H7 (cell line): ENCODE data around the gene F11. TPM values are rescaled to one million over a fixed set of nuclear protein-coding genes. Genes with fewer than 3 reads are reported as not detected.

ENCODE experiments used
- DNase-seq: peaks from one replicate; pipeline ENCODE4 v3.0.0; 2012
- H3K27me3 ChIP-seq: 2 replicates; pipeline ENCODE4 v1.6.0; 2011; ENCODE audit warnings: mild to moderate bottlenecking, low read length; ENCODE audit not compliant: control insufficient read depth, insufficient read depth
- H3K36me3 ChIP-seq: replicated peaks from 2 replicates; pipeline ENCODE4 v1.5.1; 2011; ENCODE audit warnings: low read length; ENCODE audit not compliant: control insufficient read depth, insufficient read depth
- H3K4me3 ChIP-seq: 2 replicates; pipeline ENCODE4 v1.5.1; 2011; ENCODE audit warnings: low read depth, mild to moderate bottlenecking, control low read depth, low read length, moderate library complexity; ENCODE audit not compliant: insufficient read depth
- total RNA-seq: library from RNA; depleted of rRNA; stranded (reverse); fragments of >200 nt; shearing (Covaris generic); gene quantifications from 2 replicates; pipeline ENCODE4 v1.2.3, GENCODE V29; 2014; rRNA removed

F11 gene
- total RNA-seq = 0.28 and 0.30 TPM in 2 replicates

DNA sequence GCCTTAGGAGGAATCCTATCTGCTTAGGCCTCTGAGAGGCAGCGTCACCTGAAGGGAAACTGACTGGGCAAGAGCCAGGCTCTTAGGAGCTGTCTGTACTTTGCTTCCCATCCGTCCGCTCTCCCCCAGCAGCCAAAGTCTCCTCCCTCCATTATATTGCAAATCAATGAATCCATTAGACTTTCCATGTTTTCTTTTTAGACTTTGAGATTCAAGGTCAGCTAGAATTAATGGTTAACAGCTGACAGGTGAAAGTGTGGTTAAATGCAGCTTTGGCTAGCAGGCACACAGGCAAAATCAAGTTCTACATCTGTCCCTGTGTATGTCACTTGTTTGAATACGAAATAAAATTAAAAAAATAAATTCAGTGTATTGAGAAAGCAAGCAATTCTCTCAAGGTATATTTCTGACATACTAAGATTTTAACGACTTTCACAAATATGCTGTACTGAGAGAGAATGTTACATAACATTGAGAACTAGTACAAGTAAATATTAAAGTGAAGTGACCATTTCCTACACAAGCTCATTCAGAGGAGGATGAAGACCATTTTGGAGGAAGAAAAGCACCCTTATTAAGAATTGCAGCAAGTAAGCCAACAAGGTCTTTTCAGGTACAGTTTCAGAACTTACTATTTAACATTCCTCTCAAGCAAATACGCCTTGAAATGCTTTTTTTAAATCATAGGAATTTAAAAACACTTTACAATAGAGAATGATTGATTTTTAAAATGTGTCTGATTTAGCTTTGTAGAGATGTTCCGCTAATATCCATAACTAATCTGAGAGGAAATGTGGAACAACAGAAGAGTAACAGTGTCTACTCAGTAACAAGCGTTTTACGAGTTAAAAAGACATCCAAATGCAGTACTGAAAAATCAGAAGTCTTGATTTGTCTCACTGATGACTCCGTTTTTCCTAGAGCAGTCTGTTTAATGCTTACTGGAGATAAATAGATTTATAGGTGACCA is at the start of gene F11:
Gene F11 (plus strand): TSS at position 507 of the 970 bp plus-strand sequence. CDS start 948 bp downstream, outside the sequence.
- DNase-seq = peak; percentile 68
- Histone ChIP-seq H3K36me3 (no peaks in the 10 kb centered on the region), H3K4me3 (peak within 1 kb of the TSS; percentile 4), H3K27me3 (no peaks in the 10 kb centered on the region)

DNA sequence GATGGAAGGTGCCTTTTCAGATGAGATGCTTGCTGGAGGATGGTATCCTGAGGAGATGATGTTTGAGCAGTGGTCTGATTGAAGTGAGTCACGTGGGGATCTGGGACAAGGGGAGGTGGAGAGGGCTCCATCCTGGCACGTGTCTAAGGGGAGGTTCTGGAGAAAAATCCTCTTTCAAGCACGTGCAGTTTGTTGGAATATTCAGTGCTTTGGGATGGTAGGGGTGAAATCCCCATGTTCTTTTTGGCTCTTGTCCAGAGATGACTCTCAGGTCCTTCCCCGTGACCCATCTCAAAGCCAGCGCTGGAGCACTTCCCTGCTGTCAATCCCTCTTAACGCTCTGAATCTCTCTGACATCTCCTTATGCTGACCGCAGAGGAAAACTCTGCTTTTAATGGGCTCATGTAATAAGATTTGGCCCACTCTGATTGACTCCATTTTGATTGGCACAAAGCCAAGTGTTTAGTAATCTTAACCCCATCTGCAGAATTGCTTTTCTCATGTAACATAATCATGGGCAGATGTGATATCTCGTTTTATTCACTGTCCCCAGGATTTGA is 49.4 kb upstream of the F11 start:
- no peak for DNase-seq
- H3K4me3 ChIP-seq = no peak overlapping the region
- H3K36me3 ChIP-seq = no peaks in the 10 kb centered on the region
- no peaks in the 10 kb centered on the region for H3K27me3 ChIP-seq

DNA sequence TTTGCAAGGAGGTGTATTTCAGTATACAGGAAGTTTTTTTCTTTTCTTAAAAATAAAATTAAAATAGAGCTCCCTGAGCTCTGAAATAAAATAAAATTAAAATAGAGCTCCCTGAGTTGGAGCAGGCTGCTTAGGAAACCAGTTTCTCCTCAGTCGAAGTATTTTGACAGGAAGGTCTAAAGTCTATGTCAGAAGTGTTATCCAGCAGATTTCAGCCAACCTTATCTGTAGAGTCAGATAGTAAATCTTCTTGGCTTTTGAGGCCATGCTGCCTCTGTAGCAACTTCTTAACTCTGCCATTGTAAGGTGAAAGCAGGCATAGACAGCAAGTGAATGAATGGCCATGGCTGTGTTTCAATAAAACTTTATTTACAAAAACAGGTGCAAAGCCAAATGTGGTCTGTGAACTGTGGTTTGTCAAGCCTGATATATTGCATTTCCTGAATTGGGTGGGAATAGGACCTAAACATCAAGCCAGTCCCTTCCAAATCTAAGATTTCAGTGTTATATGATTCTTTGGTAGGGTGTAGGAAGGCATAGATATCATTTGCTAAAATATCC is 48.2 kb upstream of the F11 start:
- no peak for DNase-seq
- no peaks in the 10 kb centered on the region for H3K27me3 ChIP-seq
- H3K4me3 ChIP-seq = no peak overlapping the region
- no peaks in the 10 kb centered on the region for H3K36me3 ChIP-seq

DNA sequence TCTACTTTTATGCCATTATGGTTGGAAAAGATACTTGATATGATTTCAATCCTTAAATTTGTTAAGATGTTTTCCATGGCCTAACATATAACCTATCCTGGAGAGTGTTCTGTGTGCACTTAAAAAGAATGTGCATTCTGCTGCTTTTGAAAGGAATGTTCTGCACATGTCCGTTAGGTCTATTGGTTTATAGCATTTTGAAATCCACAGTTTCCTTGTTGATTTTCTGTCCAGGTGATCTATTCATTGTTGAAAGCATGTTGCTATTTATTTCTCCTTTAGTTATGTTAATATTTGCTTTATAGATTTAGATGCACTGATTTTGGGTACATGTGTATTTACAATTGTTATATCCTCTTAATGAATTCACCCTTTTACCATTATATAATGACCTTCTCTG is 44.4 kb upstream of the F11 start:
- no peak for DNase-seq
- Histone ChIP-seq H3K36me3 (no peaks in the 10 kb centered on the region; the same call in 1 of the 2 replicates), H3K4me3 (no peak overlapping the region), H3K27me3 (no peaks in the 10 kb centered on the region)

DNA sequence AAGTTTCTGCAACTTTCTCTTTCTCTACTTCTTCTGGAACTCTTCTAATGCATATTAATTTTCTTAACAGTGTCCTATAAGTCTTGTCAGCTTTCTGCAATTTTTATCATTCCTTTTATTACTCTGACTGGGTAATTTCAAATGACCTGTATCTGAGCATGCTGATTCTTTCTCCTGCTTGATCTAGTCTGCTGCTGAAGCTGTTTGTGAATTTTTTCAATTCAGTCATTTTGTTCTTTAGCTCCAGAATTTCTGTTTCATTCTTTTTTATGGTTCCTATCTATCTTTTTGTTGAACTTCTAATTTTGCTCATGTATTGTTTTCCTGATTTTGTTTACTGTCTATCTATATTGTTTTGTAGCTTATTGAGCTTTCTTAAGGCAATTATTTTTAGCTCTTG is 40.1 kb upstream of the F11 start:
- no peak overlapping the region for H3K4me3 ChIP-seq
- DNase-seq = no peak
- no peaks in the 10 kb centered on the region; the same call in 1 of the 2 replicates for H3K36me3 ChIP-seq
- no peaks in the 10 kb centered on the region for H3K27me3 ChIP-seq

DNA sequence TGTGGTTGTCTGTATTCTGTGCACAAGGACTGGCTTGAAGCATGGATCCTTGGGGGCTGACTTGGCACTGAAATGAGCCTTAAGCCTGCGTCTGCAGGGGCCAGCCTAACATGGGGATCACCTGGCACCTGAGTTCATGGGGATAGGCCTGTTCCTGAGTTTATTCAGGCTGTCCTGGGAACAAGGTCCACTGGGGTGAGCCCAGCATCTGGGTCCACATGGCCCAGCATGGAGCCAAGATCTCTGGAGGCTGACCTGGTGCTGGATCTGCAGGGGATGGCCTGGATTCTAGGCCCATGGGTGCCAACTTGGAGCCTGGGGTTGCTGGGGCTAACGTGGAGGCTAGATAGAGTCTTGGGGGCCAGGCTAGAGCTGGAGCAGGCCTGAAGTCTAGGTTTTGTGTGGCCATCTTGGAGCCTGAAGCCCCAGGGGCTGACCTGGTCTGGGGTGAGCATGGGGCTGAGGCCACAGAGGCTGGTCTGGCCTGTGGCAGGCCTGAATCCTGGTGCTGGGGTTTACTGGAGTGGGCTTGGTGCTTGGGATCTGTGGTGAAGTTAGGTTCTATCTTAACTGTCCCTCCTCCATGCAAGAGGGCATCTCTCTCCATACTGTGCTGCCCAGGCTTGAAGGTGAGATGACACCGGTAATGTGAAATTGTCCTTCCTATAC is 39.3 kb upstream of the F11 start:
- no peak overlapping the region for H3K4me3 ChIP-seq
- H3K27me3 ChIP-seq = no peaks in the 10 kb centered on the region
- no peak for DNase-seq
- no peaks in the 10 kb centered on the region; the same call in 1 of the 2 replicates for H3K36me3 ChIP-seq

DNA sequence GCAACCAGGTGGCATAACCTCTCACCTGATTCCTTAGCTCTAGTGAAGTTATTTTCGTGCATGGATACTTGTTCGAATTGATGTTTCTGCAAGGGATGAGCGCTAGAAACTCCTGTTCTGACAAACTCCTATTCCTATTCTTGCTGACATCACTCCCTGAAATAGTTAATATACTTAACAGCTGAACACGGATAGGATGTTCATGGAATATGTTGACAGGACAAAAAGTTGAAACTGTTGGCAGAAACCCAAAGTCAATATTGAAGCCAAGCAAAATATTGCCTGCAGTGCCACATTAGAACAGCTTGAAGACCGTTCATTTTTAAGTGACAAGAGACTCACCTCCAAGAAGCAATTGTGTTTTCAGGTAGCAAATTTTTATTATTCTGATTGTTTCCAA is 38.8 kb upstream of the F11 start, which contains the start of gene KLKB1:
Gene KLKB1 (plus strand): TSS at position 287 of the 400 bp plus-strand sequence. CDS start 689 bp downstream, outside the sequence.
- Histone ChIP-seq H3K36me3 (no peaks in the 10 kb centered on the region; the same call in 1 of the 2 replicates), H3K27me3 (no peaks in the 10 kb centered on the region), H3K4me3 (no peak within 1 kb of the TSS)
- no peak for DNase-seq

DNA sequence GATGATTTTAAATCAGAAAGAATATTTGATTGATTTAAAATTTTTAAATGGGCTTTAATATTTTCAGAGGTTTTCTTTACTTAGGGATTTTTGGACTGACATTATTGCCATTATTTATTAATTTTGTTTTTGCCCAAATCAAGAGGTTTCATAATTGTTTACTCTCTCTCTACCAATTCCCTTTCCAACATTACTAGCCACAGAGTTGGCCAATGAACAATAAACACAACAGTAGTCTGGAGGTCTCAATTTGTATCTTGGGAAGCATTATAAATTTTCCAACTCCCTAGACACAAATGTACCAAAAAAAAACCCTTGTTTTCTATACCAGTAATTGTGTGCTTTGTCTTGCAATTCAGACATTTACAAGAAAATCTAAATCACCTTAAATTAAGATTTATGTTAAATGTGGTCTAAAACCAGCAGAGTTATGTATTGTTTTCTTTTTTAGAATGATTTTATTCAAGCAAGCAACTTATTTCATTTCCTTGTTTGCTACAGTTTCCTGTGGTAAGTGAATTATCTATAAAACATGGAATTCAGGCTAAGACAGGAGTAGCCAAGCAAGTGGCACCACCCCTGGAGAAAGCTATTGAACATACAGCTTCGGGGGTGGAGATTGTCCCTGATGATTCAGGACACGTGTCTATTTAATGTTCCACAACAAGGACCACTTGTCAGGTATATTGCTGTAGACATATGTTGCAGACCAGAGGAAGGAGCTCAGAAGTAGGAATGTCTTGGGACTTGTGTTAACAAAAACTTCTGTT is 38.1 kb upstream of the F11 start:
- H3K36me3 ChIP-seq = no peaks in the 10 kb centered on the region; the same call in 1 of the 2 replicates
- DNase-seq = no peak
- no peak overlapping the region for H3K4me3 ChIP-seq
- no peaks in the 10 kb centered on the region for H3K27me3 ChIP-seq

DNA sequence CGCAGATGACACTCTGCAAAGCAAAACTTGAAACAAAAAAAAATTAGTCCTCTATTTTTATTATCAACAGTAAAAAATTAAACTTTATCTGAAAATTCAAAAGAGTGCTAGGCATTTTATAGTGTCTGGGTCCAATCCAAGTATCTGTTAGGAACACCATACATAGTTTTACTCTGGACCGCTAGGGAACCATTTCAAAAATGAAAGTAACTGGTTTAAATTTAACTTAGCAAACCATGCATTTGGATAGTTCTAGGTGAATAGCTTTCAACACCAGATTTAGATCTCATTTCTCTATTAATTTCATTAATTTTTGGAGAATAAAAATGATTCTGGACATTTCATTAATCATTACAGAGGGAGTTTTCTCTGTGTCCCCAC is 37.5 kb upstream of the F11 start:
- H3K36me3 ChIP-seq = no peaks in the 10 kb centered on the region; the same call in 1 of the 2 replicates
- H3K27me3 ChIP-seq = no peaks in the 10 kb centered on the region
- no peak for DNase-seq
- H3K4me3 ChIP-seq = no peak overlapping the region

DNA sequence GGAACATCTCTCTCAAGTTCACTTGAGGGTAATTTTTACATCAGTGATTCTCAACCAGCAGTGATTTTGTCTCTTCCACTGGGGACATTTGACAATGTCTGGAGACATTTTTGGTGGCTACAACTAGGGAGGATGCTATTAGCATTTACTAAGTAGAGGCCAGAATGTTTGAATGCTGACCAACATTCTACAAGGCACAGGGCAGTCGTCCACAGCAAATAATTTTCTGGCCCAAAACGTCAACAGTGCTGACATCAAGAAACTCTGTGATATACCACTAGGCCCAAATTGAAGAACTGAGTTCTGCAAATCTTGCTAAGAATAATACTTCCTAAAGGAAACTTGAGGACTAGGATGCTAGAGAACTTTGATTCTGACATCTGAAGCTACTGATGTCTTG is 31.6 kb upstream of the F11 start:
- Histone ChIP-seq H3K4me3 (no peak overlapping the region), H3K36me3 (no peaks in the 10 kb centered on the region), H3K27me3 (no peaks in the 10 kb centered on the region)
- no peak for DNase-seq

DNA sequence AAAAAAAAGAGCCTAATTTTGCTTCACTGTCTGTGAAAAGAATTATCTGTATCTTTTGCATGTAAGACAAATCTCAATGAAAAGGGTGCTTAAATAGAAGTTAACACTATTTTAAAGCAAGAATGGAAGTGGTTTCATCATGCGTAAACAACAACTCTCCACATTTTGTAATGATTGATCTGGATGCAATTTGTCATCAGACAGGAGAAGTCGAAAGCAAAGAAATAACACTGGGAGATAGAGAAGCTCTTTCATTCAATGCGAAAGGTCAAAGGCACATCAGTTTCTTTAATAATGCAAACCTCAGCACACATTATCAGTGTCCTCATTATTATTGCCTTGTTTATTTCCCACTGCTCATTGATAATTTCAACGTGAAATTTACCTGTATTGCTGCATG is 29.9 kb upstream of the F11 start:
- DNase-seq = no peak
- no peaks in the 10 kb centered on the region for H3K36me3 ChIP-seq
- H3K4me3 ChIP-seq = no peak overlapping the region
- no peaks in the 10 kb centered on the region for H3K27me3 ChIP-seq

DNA sequence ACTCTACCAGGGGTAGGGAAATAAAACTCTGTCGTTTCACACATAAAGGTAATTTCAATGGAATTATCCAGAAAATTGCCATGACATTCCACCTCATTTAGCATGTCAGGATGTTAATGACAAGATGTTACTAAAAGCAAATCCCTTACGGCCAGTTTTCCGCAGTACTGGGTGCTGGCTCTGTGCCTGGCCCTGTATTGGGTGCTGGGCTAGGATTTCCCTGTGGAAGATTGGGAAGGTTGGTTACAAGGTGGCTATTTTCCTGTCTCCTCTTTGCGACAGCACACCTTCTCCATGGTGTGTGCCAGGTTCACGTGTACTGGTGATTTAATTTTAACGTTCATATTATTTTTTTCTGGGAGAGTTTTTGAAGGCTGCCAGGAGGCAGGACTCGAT is 25.5 kb upstream of the F11 start:
- Histone ChIP-seq H3K4me3 (no peak overlapping the region), H3K27me3 (no peaks in the 10 kb centered on the region), H3K36me3 (no peaks in the 10 kb centered on the region)
- no peak for DNase-seq

DNA sequence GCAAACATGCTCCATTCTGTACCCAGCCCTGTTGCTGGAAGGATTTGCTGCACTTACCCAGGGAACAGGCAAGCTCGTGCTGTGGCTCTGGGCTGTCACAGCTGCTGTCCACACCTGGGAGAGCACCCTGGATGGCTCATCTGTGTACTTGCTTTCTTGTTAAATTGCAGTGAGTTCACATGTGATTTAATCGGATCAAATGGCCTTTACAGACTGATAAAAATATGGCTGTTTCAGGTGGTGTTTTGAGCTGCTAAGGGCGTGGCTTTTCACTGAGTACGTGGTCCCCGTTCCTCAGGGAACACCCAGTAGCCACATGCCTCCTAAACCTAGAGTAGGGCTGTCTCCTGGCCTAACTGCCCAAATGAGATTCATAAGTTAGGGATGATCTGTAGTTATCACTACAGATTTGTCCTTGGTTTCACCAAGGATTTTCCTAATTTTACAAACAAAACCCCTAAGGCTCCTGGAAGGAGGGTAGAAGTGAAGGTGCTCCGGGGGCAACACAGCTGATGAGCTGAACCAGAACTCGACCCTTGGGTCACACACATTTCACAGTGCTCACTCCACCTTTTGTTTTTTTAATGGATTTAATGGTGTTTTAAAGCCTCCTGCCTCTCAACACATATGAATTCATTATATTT is 25.0 kb upstream of the F11 start:
- DNase-seq = no peak
- H3K36me3 ChIP-seq = no peaks in the 10 kb centered on the region
- H3K4me3 ChIP-seq = no peak overlapping the region
- no peaks in the 10 kb centered on the region for H3K27me3 ChIP-seq
